ENCODE data around the gene ZNF547. TPM values are rescaled to one million over a fixed set of nuclear protein-coding genes. Genes with fewer than 3 reads are reported as not detected.

ZNF547 gene
- total RNA-seq = 3.6 and 3.7 TPM in 2 replicates

GRCh38 chr19:57362997-57363687 lies at the start of gene ZNF547, which contains the start of gene TRAPPC2B:
Gene ZNF547 (plus strand): TSS chr19:57363551. CDS start chr19:57368556, 5,005 bp downstream.
Gene TRAPPC2B (plus strand): TSS chr19:57363551. CDS start chr19:57364834, 1,283 bp downstream.

GRCh38 chr19:57320180-57321084 lies 42.9 kb upstream of the ZNF547 start, which contains the start of gene ZNF543:
Gene ZNF543 (plus strand): TSS chr19:57320472. CDS start chr19:57320854, 382 bp downstream.

GRCh38 chr19:57350877-57351805 lies 12.2 kb upstream of the ZNF547 start, which contains the start of gene ZNF304:
Gene ZNF304 (plus strand): TSS chr19:57351271. CDS start chr19:57351665, 394 bp downstream.

GRCh38 chr19:57389730-57390598 lies 26.6 kb downstream of the ZNF547 start, which contains the start of gene ZNF548:
Gene ZNF548 (plus strand): TSS chr19:57389854. CDS start chr19:57390100, 246 bp downstream.

GRCh38 chr19:57410877-57411671 lies 47.7 kb downstream of the ZNF547 start, which contains the start of gene ZNF17:
Gene ZNF17 (plus strand): TSS chr19:57411161. CDS start chr19:57413616, 2,455 bp downstream.

Other genes with a start within 250 kb of the ZNF547 start
- gene USP29, start 243.6 kb upstream of the ZNF547 start, total RNA-seq = not detected in 2 replicates
- gene ZIM3, start 218.3 kb upstream of the ZNF547 start, total RNA-seq = not detected in 2 replicates
- gene DUXA, start 196.1 kb upstream of the ZNF547 start, total RNA-seq = not detected in 2 replicates
- gene ZNF264, start 172.1 kb upstream of the ZNF547 start, total RNA-seq = 23.8 and 29.5 TPM in 2 replicates
- gene AURKC, start 132.5 kb upstream of the ZNF547 start, total RNA-seq = 0.27 and 0.66 TPM in 2 replicates
- 20.1 and 30.9 TPM in 2 replicates for gene ZNF805, start 122.9 kb upstream of the ZNF547 start, total RNA-seq
- 49.9 and 84.8 TPM in 2 replicates for gene ZNF460, start 83.1 kb upstream of the ZNF547 start, total RNA-seq
- 7.9 and 10.7 TPM in 2 replicates for gene ZNF543, start 43.1 kb upstream of the ZNF547 start, total RNA-seq
- gene ZNF304, start 12.3 kb upstream of the ZNF547 start, total RNA-seq = 7.6 and 8.9 TPM in 2 replicates
- gene TRAPPC2B, start within 50 bp of the ZNF547 start, total RNA-seq = 6.5 and 8.8 TPM in 2 replicates
- 12.1 and 18.9 TPM in 2 replicates for gene ZNF548, start 26.3 kb downstream of the ZNF547 start, total RNA-seq
- gene ZNF17, start 47.6 kb downstream of the ZNF547 start, total RNA-seq = 9.1 and 9.5 TPM in 2 replicates
- 10.7 and 13.4 TPM in 2 replicates for gene ZNF749, start 71.8 kb downstream of the ZNF547 start, total RNA-seq
- gene VN1R1, start 93.6 kb downstream of the ZNF547 start, total RNA-seq = 0.18 and 0.56 TPM in 2 replicates
- 10.2 and 18.1 TPM in 2 replicates for gene ZNF772, start 114.0 kb downstream of the ZNF547 start, total RNA-seq
- 7.1 and 9.7 TPM in 2 replicates for gene ZNF419, start 124.2 kb downstream of the ZNF547 start, total RNA-seq
- gene ZNF773, start 136.4 kb downstream of the ZNF547 start, total RNA-seq = 5.8 and 9.9 TPM in 2 replicates
- 3.5 and 4.7 TPM in 2 replicates for gene ZNF549, start 163.8 kb downstream of the ZNF547 start, total RNA-seq
- 4.9 and 7.2 TPM in 2 replicates for gene ZNF550, start 196.3 kb downstream of the ZNF547 start, total RNA-seq
- gene ZNF416, start 215.4 kb downstream of the ZNF547 start, total RNA-seq = 3.8 TPM in 2 replicates
- 1.1 and 5.5 TPM in 2 replicates for gene ZIK1, start 220.6 kb downstream of the ZNF547 start, total RNA-seq
- gene ZNF530, start 236.3 kb downstream of the ZNF547 start, total RNA-seq = 3.3 and 3.7 TPM in 2 replicates